GM20000 (cell line): ENCODE results near the gene GPHB5.

Experiments used
- DNase-seq: peaks from one replicate; pipeline ENCODE4 v3.0.0; 2012; ENCODE audit warnings: low spot score
- CTCF ChIP-seq: IDR thresholded peaks from 2 replicates; pipeline ENCODE4 v1.5.1; 2012; ENCODE audit warnings: mild to moderate bottlenecking, control low read depth; ENCODE audit errors: extremely low read depth, missing control alignments

The GPHB5 gene

GRCh38 chr14:63277591-63278183 is 41.0 kb downstream of the GPHB5 start:
- no peak for TF ChIP-seq CTCF
- DNase-seq = no peak

- peak; percentile 79 for TF ChIP-seq CTCF
- peak; percentile 51 for DNase-seq
Observed at GRCh38 chr14:63276492-63277342, 42.0 kb downstream of the GPHB5 start.

GRCh38 chr14:63276016-63276415 is 42.7 kb downstream of the GPHB5 start:
- DNase-seq = no peak
- TF ChIP-seq CTCF = no peak

- no peak for TF ChIP-seq CTCF
- no peak for DNase-seq
Observed at GRCh38 chr14:63275611-63276010, 43.1 kb downstream of the GPHB5 start.

GRCh38 chr14:63273717-63274655 is 44.7 kb downstream of the GPHB5 start:
- TF ChIP-seq CTCF = no peak
- DNase-seq = no peak

- DNase-seq = no peak
- no peak for TF ChIP-seq CTCF
Observed at GRCh38 chr14:63273129-63273528, 45.6 kb downstream of the GPHB5 start.
